Osteocyte (in vitro differentiated cells): ENCODE measurements around the gene AOX1. TPM values are rescaled to one million over a fixed set of nuclear protein-coding genes. Genes with fewer than 3 reads are reported as not detected.
"Not testable (repeated sequence)": the region's sequence is repeated elsewhere in the genome, so short reads cannot be mapped to it uniquely, and the experiment has no call there.

Experiments used
- DNase-seq: peaks from one replicate; pipeline ENCODE4 v3.0.0; 2021; ENCODE audit warnings: mixed read lengths; ENCODE audit not compliant: unreplicated experiment; ENCODE audit errors: extremely low spot score
- H3K27ac Mint-ChIP-seq: one replicate; pipeline ENCODE4 v1.8.0; 2021; ENCODE audit warnings: mild to moderate bottlenecking, mixed read lengths; ENCODE audit not compliant: unreplicated experiment
- H3K27me3 Mint-ChIP-seq: one replicate; pipeline ENCODE4 v1.8.0; 2021; ENCODE audit warnings: mixed read lengths; ENCODE audit not compliant: unreplicated experiment
- H3K36me3 Mint-ChIP-seq: one replicate; pipeline ENCODE4 v1.8.0; 2021; ENCODE audit warnings: mixed read lengths; ENCODE audit not compliant: unreplicated experiment
- H3K4me1 Mint-ChIP-seq: one replicate; pipeline ENCODE4 v1.8.0; 2021; ENCODE audit warnings: mixed read lengths; ENCODE audit not compliant: unreplicated experiment
- H3K4me3 Mint-ChIP-seq: one replicate; pipeline ENCODE4 v1.8.0; 2021; ENCODE audit warnings: mild to moderate bottlenecking, moderate library complexity, mixed read lengths; ENCODE audit not compliant: unreplicated experiment
- H3K9me3 Mint-ChIP-seq: one replicate; pipeline ENCODE4 v1.8.0; 2021; ENCODE audit warnings: mixed read lengths; ENCODE audit not compliant: unreplicated experiment
- total RNA-seq: library from RNA; stranded (reverse); gene quantifications from 2 replicates; pipeline ENCODE4 v1.2.1, GENCODE V29; 2021
- TF ChIP-seq, protein P1 (sequence below): fragments of 200-600 bp; sonication (generic); IDR thresholded peaks from 2 replicates; pipeline ENCODE4 v1.5.0; 2021; ENCODE audit warnings: antibody characterized with exemption, mild to moderate bottlenecking, moderate library complexity

AOX1 gene
- total RNA-seq, 1 donor from 2014 or later: 1.7 TPM

DNA sequence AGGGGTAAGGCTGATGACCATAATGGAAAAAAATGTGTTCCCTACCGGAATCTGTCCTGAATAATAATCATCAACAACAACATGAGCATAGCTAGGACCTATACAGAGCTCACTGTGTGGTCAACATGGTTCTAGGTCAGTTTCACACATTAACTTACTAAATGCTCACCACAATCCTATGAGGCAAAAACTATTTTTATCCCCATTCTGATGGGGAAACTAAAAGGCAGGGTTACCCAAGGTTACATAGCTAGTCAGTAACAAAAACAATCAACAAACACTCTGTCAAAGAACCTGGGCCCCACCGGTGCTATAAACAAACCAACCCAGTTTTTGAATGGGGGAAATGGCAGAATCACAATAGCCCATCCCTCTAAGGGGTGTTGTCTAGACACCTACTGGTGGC lies 40.1 kb downstream of the AOX1 start:
- H3K27ac Mint-ChIP-seq: peak overlapping the region; percentile 2
- H3K4me3 Mint-ChIP-seq: no peak overlapping the region
- no peaks in the 10 kb centered on the region for H3K36me3 Mint-ChIP-seq

DNA sequence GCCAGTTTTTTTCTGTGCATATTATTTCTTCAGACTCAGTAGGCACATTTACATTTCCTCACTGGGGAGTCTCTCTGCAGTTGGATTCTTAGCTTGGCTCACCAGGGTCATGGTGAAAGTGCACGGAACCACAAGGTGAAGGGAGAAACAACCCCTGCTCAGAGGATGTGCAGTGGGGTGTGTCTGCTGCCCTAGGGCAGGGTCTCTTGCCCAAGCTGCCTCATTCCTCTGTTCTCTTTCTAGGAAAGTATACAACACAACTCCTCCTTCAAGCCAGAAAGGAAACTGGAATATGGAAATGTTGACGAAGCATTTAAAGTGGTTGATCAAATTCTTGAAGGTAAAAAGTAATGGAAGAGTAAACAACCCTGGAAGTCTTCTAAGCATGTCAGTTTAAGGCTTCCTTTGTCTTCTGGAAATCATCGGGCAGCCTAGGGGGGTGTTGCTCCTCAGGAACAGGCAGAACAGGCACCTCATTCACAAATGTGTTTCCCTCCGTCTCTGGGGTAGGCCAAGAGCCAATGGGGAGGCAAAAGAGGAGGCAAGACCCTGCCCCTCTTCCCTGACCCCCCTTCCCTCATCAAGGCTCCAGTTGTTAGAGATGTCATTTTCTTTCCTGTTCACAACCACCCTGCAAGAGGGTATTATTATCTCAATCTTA lies 41.4 kb downstream of the AOX1 start:
- no peak overlapping the region for H3K4me3 Mint-ChIP-seq

More for the DNA sequence above, 40.1 kb downstream of the AOX1 start:
- TF ChIP-seq, protein P1, sequence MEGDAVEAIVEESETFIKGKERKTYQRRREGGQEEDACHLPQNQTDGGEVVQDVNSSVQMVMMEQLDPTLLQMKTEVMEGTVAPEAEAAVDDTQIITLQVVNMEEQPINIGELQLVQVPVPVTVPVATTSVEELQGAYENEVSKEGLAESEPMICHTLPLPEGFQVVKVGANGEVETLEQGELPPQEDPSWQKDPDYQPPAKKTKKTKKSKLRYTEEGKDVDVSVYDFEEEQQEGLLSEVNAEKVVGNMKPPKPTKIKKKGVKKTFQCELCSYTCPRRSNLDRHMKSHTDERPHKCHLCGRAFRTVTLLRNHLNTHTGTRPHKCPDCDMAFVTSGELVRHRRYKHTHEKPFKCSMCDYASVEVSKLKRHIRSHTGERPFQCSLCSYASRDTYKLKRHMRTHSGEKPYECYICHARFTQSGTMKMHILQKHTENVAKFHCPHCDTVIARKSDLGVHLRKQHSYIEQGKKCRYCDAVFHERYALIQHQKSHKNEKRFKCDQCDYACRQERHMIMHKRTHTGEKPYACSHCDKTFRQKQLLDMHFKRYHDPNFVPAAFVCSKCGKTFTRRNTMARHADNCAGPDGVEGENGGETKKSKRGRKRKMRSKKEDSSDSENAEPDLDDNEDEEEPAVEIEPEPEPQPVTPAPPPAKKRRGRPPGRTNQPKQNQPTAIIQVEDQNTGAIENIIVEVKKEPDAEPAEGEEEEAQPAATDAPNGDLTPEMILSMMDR: no peak
- DNase-seq: no peak
- no peaks in the 10 kb centered on the region for H3K9me3 Mint-ChIP-seq
- no peaks in the 10 kb centered on the region for H3K27me3 Mint-ChIP-seq
- H3K4me1 Mint-ChIP-seq: peaks cover 46% of the 10 kb centered on the region

DNA sequence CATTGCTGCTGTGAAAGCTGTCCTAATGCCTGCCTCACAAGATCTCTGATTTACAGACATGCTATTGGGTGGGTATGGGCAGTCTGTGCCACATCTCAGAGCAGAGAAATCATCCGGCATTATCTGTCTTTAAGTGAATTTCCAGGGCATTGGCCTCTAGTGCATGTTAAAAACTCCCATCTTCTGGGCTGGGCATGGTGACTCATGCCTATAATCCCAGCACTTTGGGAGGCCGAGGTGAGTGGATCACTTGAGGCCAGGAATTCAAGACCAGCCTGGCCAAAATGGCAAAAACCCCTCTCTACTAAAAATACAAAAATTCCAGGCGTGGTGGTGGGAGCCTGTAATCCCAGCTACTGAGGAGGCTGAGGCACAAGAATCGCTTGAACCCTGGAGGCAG lies 42.6 kb downstream of the AOX1 start:
- not testable (repeated sequence) for H3K36me3 Mint-ChIP-seq
- H3K4me1 Mint-ChIP-seq: peaks cover 46% of the 10 kb centered on the region

More for the DNA sequence above, 41.4 kb downstream of the AOX1 start:
- Mint-ChIP-seq H3K36me3 (no peaks in the 10 kb centered on the region), H3K4me1 (peaks cover 46% of the 10 kb centered on the region), H3K27me3 (no peaks in the 10 kb centered on the region), H3K9me3 (no peaks in the 10 kb centered on the region), H3K27ac (no peak overlapping the region)
- TF ChIP-seq, protein P1: no peak
- no peak for DNase-seq

DNA sequence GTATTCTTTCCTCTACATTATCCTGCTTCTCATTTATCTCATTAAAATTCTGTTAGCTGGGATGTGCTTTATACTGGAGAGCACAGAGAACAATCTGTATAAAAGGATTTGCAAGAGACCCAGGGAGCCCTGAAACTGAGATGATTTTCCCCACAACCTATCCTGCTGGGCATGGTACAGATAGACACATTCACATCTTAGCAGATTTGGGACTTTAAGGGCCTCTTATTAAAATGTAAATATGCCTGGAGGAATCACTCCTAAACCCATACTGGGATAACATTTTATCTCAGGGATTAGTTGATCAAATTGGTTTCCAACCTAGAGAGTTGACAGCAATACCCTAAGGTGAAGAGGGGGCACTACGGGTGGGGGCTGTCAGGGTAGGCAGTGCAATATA lies 45.5 kb downstream of the AOX1 start:
- Mint-ChIP-seq H3K27me3 (no peaks in the 10 kb centered on the region), H3K9me3 (no peaks in the 10 kb centered on the region), H3K4me1 (peaks cover 18% of the 10 kb centered on the region), H3K36me3 (no peaks in the 10 kb centered on the region), H3K27ac (no peak overlapping the region), H3K4me3 (no peak overlapping the region)
- DNase-seq: no peak
- TF ChIP-seq, protein P1: no peak

More for the DNA sequence above, 42.6 kb downstream of the AOX1 start:
- not testable (repeated sequence) for H3K27me3 Mint-ChIP-seq, H3K4me3 Mint-ChIP-seq, H3K9me3 Mint-ChIP-seq, DNase-seq, H3K27ac Mint-ChIP-seq

DNA sequence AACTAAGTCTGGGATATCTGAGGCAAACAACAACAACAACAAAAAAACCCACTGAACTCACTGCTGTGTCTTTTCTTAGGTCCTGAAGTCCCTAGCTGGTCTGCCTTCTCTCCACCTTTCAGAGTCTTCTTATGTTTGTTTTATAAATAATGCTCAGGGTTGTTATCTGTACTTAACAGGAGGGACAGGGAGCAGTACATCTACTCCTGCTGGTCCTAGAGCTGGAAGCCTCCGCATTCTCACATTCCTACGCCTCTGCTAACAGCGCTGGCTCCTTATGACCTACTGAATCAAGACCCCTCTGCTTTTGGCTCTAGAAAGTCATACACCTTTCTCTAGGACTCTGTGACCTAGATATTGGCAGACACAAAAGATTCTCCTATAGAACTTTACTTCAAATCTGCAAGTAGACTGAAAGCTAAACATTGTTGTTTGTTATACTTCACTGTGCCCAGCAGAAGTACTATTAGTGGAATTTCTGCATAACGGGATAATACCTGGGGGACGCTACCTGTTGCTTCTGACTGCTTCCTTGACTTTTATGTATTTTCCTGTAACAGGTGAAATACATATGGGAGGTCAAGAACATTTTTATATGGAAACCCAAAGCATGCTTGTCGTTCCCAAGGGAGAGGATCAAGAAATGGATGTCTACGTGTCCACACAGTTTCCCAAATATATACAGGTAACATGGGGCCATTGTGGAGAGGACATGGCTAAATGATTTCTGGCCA lies 48.6 kb downstream of the AOX1 start:
- no peak for DNase-seq
- Mint-ChIP-seq H3K27me3 (no peaks in the 10 kb centered on the region), H3K9me3 (no peaks in the 10 kb centered on the region), H3K4me1 (no peaks in the 10 kb centered on the region), H3K27ac (no peak overlapping the region), H3K36me3 (no peaks in the 10 kb centered on the region), H3K4me3 (no peak overlapping the region)
- TF ChIP-seq, protein P1: no peak
